Fibroblast of peridontal ligament (primary cell): ENCODE results near the gene MDK.
A peak's percentile ranks its signal among the peaks of the same experiment; 100 is the strongest.

Source experiments
- DNase-seq: peaks from one replicate; pipeline ENCODE4 v3.0.0-alpha.2; 2010; ENCODE audit errors: extremely low read depth

Gene MDK

GRCh38 chr11:46381048-46381818 is at the start of gene MDK:
Gene MDK, plus strand, starts transcription at chr11:46381669. Its CDS starts 389 bp downstream, at chr11:46382058.
- no peak for DNase-seq

- DNase-seq, result no peak
Observed at GRCh38 chr11:46332093-46332567, 49.3 kb upstream of the MDK start.

GRCh38 chr11:46332568-46333393 is 48.7 kb upstream of the MDK start:
- DNase-seq, result no peak

- no peak for DNase-seq
Observed at GRCh38 chr11:46333394-46333947, 48.0 kb upstream of the MDK start.

DNA sequence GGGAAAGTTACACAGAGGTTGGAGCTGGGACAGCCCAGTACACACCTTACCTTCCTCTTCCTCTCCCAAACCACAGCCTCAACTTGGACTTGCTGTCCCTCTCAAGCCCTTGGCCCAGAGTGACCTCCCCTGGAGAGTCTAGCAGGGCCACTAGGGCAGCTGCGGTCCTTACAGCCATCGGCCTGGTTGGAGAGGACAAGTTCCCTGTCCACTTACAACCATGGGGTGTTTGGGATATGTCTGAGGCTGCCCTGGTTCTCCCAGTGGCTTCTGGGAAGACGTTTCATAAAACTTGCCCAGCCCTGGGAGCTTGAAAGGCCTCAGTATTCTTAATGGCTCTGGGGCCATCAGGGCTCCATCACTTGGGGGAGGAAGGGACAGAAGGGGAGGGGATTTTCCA is 47.3 kb upstream of the MDK start:
- no peak for DNase-seq

- DNase-seq, result no peak
Observed at GRCh38 chr11:46335271-46335670, 46.2 kb upstream of the MDK start.

DNA sequence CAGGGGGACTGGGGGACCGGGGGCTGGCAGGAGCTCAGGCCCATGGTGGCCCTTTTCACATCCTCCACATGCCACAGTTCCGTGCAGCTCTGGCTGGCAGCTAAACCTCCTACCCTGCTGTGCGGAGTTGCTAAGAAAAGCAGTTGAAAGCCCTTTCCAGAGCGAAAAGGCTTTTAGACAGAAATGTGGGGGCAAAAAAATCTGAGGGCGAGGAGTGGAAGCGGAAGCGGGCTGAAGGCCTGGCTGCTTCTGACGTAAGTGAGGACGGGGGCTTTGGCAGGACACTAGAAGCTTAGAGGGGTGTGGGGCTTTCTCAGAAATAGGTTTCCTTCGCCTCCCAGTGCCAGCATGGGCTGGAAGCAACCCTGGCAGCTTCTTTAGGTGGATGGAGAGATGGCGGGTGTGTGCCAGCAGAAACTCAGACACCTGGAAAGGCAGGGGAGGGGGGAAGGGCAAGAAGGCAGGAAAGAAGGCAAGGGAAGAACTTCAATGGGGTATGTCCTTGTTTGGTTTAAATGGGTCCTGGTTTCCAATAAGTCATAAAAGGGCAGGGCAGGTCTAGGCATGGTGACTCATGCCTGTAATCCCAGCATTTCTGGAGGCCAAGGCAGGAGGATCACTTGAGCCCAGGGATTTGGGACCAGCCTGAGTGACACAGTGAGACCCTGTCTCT is 45.4 kb upstream of the MDK start:
- DNase-seq, result no peak

- DNase-seq, result no peak
Observed at GRCh38 chr11:46336563-46337180, 44.8 kb upstream of the MDK start.

DNA sequence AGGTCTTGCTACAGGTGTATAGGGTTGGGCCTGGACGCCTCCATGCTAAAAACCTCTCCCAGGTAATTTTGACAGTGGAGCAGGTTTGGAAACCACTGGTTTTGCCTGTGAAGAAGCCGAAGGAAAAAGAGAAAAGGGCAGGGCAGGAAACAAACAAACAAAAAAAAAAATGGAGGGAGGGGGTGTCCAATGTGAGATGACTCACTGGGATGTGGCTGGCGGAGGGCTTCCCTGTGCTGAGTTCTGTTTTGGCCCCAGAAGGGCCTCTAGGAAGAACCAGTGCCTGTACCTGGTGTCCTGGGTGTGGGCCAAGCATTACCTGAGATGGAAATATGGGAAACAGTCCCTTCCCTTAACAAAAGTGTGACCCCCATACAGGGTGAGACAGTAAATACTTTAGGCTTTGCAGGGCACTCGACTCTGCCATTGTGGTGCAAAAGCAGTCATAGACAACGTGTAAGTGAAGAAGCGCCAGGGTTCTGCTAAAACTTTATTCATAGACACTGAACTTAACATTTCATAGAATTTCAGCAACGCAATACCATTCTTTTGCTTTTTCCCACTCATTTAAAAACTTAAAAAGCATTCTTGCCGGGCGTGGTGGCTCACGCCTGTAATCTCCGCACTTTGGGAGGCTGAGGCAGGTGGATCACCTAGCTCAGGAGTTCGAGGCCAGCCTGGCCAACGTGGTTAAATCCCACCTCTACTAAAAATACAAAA is 43.7 kb upstream of the MDK start:
- DNase-seq, result no peak

GRCh38 chr11:46338636-46338987 is 42.9 kb upstream of the MDK start:
- no peak for DNase-seq

DNA sequence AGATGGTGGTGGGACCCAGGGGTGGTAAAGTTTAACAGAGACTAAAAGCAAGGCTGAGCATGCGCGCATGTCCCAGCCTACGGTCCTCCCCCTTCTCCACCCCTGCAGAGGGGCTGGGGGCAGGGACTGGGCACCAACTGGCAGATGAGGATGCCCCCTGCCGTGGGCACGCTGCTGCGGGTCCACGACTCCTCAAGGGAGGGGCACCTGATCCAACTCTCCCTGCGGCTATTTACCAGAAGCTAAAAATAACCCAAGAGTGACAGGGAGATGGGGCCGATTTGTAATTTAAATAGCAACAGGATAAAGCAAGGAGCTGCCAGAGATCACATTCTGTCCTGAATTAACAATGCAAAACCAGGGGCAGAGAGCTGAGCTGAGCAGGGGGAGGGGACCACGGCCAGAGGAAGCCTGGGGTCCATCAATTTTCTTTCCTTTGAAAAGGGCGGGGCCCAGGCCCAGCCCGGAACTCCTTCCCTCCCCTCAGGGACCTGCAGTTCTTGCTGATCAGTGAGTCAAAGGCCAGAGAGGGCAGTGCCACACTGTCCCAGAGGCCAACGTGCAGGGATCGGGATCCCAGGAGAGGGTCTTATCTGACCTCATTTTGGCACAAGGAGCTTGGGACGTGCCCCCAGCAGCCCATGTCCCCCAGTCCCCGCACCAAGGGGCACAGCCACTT is 42.3 kb upstream of the MDK start:
- no peak for DNase-seq

- DNase-seq, result no peak
Observed at GRCh38 chr11:46339816-46340215, 41.7 kb upstream of the MDK start.

- no peak for DNase-seq
Observed at GRCh38 chr11:46341454-46341853, 40.0 kb upstream of the MDK start.

DNA sequence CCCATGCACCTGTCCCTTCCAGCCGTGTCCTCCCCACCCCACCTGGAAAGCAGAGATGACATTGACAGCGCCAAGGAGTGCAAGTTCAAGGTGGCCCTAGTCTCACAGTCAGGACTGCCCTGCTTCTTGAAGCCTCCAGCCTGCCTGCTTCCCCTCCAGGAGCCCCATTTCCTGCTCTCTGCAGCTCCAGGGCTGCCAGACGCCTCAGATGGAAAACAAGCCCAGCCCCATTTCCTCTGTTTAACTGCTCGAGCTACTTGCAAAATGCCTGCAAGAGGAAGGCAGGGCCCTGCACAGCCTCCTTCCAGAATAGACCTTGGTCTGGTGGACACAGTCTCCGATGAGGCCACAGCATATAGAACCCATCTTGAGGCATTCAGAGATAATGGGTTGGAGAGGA is 39.2 kb upstream of the MDK start:
- DNase-seq, result no peak

GRCh38 chr11:46343520-46343919 is 37.9 kb upstream of the MDK start:
- DNase-seq, result no peak

DNA sequence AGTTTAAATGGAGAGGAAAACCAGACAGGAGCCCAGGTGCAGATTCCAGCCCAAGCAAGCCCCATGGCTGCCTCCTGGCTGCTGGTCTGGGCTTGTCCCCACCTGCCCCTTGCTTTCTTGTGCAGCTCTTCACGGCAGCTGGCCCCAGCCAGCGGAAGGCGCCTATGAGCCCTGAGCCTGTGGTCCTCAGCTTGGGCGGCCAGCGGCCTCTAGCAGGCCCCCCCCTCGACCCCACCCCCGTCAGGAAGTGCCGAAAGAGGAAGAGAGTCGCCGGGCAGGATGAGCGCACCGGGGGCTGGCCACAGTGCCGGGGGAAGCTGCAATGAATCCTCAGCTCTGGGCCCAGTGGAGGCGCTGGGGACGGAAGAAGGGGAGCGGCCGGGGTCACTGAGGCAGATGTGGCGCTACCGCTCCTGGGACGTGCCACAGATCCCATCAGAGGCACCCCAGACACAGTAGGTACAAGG is 36.3 kb upstream of the MDK start:
- DNase-seq, result no peak

DNA sequence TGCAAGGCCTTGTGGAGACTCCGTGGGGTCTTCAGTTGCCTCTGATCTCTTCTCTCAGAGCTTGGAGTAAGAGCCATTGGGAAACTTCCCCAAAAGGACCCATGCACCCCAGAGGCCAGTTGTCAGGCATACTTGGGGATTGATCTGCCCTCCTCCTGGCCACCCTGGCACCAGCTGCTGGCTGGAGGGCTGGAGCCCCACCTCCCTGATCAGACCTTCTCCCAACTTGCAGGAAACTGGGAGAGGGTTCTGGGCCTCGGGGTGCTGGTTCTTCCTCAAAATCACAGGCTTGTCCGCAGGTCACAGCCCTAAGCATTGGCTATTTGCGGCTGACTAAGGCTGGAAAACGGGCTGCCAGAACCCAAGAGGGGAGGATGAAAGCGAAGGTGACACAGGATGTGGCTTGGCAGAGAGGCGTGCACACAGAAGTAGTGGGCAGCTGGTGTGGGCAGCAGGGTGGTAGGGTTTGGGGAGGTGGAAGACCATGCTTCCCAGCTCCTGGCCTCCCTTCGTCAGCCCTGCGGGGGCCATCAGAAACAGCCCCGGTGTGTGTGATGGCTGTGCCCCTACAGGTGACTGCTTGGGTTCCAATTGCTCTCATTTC is 35.5 kb upstream of the MDK start:
- no peak for DNase-seq

DNA sequence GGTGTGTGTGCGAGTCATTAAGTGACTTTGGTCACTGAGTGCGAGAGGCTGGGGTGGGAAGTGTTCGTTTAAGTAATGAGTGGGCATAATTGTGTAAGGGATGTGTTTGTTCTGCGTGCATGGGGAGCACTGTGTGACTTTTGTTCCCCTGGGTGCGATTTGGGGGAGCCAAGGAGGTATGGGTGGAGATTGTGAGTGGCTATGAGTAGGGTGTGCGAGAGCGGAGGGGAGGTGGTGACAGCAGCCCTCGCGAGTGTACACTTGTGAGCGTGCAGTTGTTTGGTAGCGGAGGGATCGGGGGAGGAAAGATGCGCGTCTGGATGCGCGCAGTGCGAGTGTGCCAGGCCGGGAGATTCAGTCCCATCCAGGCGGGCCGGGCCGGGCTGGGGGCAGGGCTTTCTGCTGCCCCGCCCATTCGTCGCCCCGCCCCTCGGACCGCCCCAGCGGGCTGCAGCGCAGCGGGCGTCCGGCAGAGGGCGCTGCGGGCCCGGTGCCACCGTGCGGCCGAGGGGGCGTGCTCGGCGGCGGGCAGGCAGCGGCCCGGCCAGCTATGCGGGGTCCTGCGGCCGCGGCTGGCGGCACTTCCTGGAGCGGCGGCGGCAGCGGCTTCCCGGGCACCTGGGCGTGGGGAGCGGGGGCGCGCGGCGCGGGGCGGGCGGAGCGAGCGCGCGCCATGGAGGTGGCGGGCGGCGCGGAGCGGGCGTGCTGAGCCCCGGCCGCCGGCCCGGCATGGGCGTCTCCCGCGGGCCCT is 34.4 kb upstream of the MDK start, which contains the start of gene DGKZ:
Gene DGKZ, plus strand, starts transcription at position 578 of the 751 bp plus-strand sequence. CDS start 197 bp downstream, outside the sequence.
- DNase-seq, result peak; percentile 65
